Parathyroid adenoma (tissue), 2 donors: Measurements from ENCODE around the gene PCSK1N.

Experiments used
- H2AFZ ChIP-seq: fragments of 300-600 bp; sonication (generic); one replicate; pipeline ENCODE4 v1.7.0; 2017; ENCODE audit warnings: antibody characterized with exemption, mild to moderate bottlenecking
- H3K27ac ChIP-seq: fragments of 300-600 bp; sonication (generic); one replicate; pipeline ENCODE4 v1.7.0; 2017
- H3K27me3 ChIP-seq: fragments of 300-600 bp; sonication (generic); one replicate; pipeline ENCODE4 v1.7.0; 2017; ENCODE audit warnings: low read length; ENCODE audit not compliant: control insufficient read depth, insufficient read depth
- H3K36me3 ChIP-seq: fragments of 300-600 bp; sonication (generic); one replicate; pipeline ENCODE4 v1.7.0; 2017; ENCODE audit warnings: low read length; ENCODE audit not compliant: control insufficient read depth, insufficient read depth
- H3K4me1 ChIP-seq: fragments of 300-600 bp; sonication (generic); one replicate; pipeline ENCODE4 v1.7.0; 2017; ENCODE audit warnings: control low read depth
- H3K4me2 ChIP-seq: fragments of 300-600 bp; sonication (generic); one replicate; pipeline ENCODE4 v1.7.0; 2017; ENCODE audit warnings: low read length
- H3K4me3 ChIP-seq: fragments of 300-600 bp; sonication (generic); one replicate; pipeline ENCODE4 v1.7.0; 2017; ENCODE audit warnings: low read depth, low read length
- H3K79me2 ChIP-seq: fragments of 300-600 bp; sonication (generic); one replicate; pipeline ENCODE4 v1.7.0; 2017; ENCODE audit warnings: control low read depth
- H3K9ac ChIP-seq: fragments of 300-600 bp; sonication (generic); one replicate; pipeline ENCODE4 v1.7.0; 2017; ENCODE audit warnings: mild to moderate bottlenecking
- H3K9me3 ChIP-seq: fragments of 300-600 bp; sonication (generic); one replicate; pipeline ENCODE4 v1.7.0; 2017; ENCODE audit warnings: low read length; ENCODE audit not compliant: control insufficient read depth
- CTCF ChIP-seq: fragments of 300-600 bp; sonication (generic); IDR thresholded peaks from one replicate; pipeline ENCODE4 v1.7.0; 2017; ENCODE audit warnings: antibody characterized with exemption, mild to moderate bottlenecking
- donor health status: primary hyperparathyroidism.

Gene PCSK1N

GRCh38 chrX:48816014-48816810 is 19.2 kb downstream of the PCSK1N start:
- Histone ChIP-seq H3K4me3 (no peak overlapping the region), H3K4me2 (no peak overlapping the region), H3K27me3 (no peaks in the 10 kb centered on the region), H2AFZ (no peak overlapping the region), H3K36me3 (no peaks in the 10 kb centered on the region), H3K9me3 (no peaks in the 10 kb centered on the region), H3K79me2 (no peaks in the 10 kb centered on the region), H3K9ac (no peak overlapping the region), H3K4me1 (no peaks in the 10 kb centered on the region), H3K27ac (no peak overlapping the region)
- no peak for TF ChIP-seq CTCF

- H3K4me2 ChIP-seq: no peak overlapping the region
- H3K79me2 ChIP-seq: no peaks in the 10 kb centered on the region
- H2AFZ ChIP-seq: no peak overlapping the region
- H3K4me1 ChIP-seq: no peaks in the 10 kb centered on the region
- no peaks in the 10 kb centered on the region for H3K9me3 ChIP-seq
- no peaks in the 10 kb centered on the region for H3K36me3 ChIP-seq
- no peak overlapping the region for H3K27ac ChIP-seq
- H3K27me3 ChIP-seq: no peaks in the 10 kb centered on the region
- TF ChIP-seq CTCF: no peak
- no peak overlapping the region for H3K4me3 ChIP-seq
- H3K9ac ChIP-seq: no peak overlapping the region
Measured at GRCh38 chrX:48815266-48815665, 20.1 kb downstream of the PCSK1N start.

DNA sequence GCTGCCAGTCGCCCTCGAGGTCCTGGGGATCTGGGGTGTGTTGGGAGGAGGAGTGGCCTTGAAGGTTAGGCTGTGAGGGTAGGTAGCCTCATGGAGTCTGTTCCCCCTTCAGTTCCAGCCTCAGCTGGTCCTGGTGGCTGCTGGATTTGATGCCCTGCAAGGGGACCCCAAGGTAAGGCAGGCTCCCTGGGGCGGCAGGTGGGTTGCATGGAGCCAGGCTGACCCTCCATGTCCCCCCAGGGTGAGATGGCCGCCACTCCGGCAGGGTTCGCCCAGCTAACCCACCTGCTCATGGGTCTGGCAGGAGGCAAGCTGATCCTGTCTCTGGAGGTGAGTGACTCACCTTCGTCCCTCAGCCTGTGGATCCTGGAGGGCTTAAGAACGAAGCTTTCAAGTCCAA is 20.7 kb downstream of the PCSK1N start:
- no peak overlapping the region for H3K27ac ChIP-seq
- H3K27me3 ChIP-seq: no peaks in the 10 kb centered on the region
- H3K4me3 ChIP-seq: no peak overlapping the region
- H3K36me3 ChIP-seq: no peaks in the 10 kb centered on the region
- no peak for TF ChIP-seq CTCF
- H3K9me3 ChIP-seq: no peaks in the 10 kb centered on the region
- no peak overlapping the region for H2AFZ ChIP-seq
- no peak overlapping the region for H3K9ac ChIP-seq
- no peaks in the 10 kb centered on the region for H3K79me2 ChIP-seq
- H3K4me1 ChIP-seq: no peaks in the 10 kb centered on the region
- H3K4me2 ChIP-seq: no peak overlapping the region

DNA sequence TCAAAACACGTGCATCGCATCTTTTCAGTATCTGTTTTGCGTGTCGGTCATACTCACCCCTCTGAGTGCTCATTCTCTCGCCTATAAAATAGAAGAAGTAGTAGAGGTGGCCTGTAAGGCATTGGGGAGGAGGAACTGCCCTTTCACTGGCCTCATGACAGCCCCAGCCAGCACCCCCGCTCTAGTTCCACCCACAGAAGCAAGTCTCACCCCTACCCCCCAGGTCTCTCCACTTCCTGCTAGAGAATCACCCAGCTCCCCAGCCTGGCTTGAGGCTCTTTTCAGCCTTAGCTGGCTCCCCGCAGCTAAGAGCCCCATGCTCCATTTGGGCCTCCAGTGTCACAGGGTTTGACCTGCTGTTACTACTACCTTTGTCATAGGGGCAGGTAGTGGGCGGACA is 21.8 kb downstream of the PCSK1N start:
- Histone ChIP-seq H2AFZ (no peak overlapping the region), H3K4me3 (no peak overlapping the region), H3K4me2 (no peak overlapping the region), H3K79me2 (no peaks in the 10 kb centered on the region), H3K9ac (no peak overlapping the region), H3K4me1 (no peaks in the 10 kb centered on the region), H3K27me3 (no peaks in the 10 kb centered on the region), H3K36me3 (no peaks in the 10 kb centered on the region), H3K27ac (no peak overlapping the region), H3K9me3 (no peaks in the 10 kb centered on the region)
- TF ChIP-seq CTCF: no peak

DNA sequence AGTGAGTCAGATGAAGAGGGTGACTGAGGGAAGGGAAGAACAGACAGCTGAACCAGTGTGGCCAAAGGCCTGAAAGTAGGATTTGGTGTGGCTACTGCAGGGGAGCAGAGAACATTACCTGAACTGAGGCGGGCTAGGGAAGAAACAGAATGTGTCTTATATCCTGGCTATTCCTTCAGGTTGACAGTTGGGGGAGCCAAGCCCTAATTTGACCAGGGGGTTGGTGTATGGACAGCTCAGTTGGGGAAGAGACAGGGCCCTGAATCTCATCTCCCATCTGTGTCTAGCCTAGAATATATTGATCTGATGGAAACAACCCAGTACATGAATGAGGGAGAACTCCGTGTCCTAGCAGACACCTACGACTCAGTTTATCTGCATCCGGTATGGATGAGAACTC is 29.3 kb downstream of the PCSK1N start:
- Histone ChIP-seq H2AFZ (no peak overlapping the region), H3K27me3 (no peaks in the 10 kb centered on the region), H3K9ac (no peak overlapping the region), H3K4me3 (no peak overlapping the region), H3K27ac (no peak overlapping the region), H3K36me3 (no peaks in the 10 kb centered on the region), H3K4me1 (no peaks in the 10 kb centered on the region), H3K9me3 (no peaks in the 10 kb centered on the region), H3K4me2 (no peak overlapping the region), H3K79me2 (no peaks in the 10 kb centered on the region)
- no peak for TF ChIP-seq CTCF
